GM10248 (cell line): ENCODE results near the gene SIDT1.

ENCODE experiments used
- CTCF ChIA-PET: fragments of 300-600 bp; sonication (Branson Sonifier 250); formaldehyde crosslinking; extraction: SDS; loops from one replicate; lab custom pipeline; 2021; ENCODE audit warnings: antibody characterized with exemption; lab: Yijun Ruan, JAX
- POLR2A ChIA-PET: fragments of 350-650 bp; sonication (Branson Sonifier 250); formaldehyde crosslinking; extraction: SDS; loops from one replicate; lab custom pipeline; 2020; ENCODE audit warnings: antibody characterized with exemption; lab: Yijun Ruan, JAX
- DNase-seq: peaks from one replicate; pipeline ENCODE4 v3.0.0; 2012; ENCODE audit errors: extremely low spot score
- TF ChIP-seq, protein P1 (sequence below): IDR thresholded peaks from 2 replicates; pipeline ENCODE4 v1.5.1; 2012; ENCODE audit warnings: mild to moderate bottlenecking, low read depth; ENCODE audit errors: extremely low read depth, missing control alignments, control extremely low read depth

Gene SIDT1

DNA sequence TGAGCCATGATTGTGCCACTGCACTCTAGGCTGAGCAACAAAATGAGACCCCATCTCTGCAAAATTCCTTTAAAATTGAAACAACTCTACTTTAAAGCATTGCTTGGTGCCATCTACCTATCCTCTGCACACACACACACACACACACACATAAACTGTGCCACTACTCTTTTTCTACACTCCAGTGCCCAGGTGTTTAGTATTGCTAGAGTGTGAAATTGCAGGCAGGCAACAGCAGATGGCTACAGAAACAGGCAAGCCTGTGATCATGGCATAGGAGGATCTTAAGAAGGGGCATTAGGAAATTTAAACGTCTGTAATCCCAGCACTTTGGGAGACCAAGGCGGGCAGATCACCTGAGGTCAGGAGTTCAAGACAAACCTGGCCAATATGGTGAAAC is 39.0 kb downstream of the SIDT1 start:
- POLR2A ChIA-PET = no interaction called here
- TF ChIP-seq, protein P1, sequence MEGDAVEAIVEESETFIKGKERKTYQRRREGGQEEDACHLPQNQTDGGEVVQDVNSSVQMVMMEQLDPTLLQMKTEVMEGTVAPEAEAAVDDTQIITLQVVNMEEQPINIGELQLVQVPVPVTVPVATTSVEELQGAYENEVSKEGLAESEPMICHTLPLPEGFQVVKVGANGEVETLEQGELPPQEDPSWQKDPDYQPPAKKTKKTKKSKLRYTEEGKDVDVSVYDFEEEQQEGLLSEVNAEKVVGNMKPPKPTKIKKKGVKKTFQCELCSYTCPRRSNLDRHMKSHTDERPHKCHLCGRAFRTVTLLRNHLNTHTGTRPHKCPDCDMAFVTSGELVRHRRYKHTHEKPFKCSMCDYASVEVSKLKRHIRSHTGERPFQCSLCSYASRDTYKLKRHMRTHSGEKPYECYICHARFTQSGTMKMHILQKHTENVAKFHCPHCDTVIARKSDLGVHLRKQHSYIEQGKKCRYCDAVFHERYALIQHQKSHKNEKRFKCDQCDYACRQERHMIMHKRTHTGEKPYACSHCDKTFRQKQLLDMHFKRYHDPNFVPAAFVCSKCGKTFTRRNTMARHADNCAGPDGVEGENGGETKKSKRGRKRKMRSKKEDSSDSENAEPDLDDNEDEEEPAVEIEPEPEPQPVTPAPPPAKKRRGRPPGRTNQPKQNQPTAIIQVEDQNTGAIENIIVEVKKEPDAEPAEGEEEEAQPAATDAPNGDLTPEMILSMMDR = no peak
- CTCF ChIA-PET = interaction anchor here (2.2 kb wide), 1 partner anchor 15 kb away, joined by 8 read pairs; no protein-coding TSS in a partner anchor
- DNase-seq = no peak

DNA sequence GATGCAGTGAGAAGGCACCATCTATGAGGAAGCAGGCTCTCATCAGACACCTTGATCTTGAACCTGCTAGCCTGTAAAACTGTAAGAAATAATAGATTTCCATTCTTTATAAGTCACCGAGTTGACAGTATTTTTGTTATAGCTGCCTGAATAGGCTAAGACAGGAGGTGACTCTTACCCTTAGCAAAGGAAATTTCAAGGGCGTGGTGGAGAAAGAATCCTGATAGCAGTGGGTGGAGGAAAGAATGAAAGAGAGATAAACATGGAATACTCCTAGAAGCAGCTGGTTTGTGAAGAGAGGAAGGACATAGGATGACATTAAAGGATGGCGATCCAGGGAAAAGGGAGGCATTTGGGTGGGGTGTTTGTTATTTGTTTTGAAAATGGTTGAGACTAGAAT is 41.4 kb downstream of the SIDT1 start:
- CTCF ChIA-PET = interaction anchor here (1.0 to 2.2 kb wide), 2 partner anchors 27 to 80 kb away, joined by 3 to 7 read pairs; no protein-coding TSS in a partner anchor
- POLR2A ChIA-PET = no interaction called here
- no peak for DNase-seq
- TF ChIP-seq, protein P1 = no peak

DNA sequence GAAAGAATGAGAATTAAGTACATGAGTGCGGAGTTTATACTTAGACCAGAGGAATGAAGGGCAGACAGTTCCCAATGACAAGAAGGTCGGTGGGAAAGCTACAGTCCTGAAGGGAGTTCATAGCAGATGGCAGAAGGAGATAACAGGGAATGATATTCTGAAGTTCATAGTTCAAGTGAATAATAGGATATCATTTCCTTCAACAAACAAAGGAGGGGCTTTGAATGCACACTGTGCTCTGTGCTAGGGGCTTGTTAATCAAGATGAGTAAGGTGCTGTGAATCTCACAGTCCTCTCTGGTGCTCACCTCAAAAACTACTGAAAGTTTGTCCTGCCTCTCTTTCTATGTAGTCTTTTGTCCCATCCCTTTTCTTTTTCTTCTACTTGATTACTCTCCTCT is 41.9 kb downstream of the SIDT1 start:
- TF ChIP-seq, protein P1 = no peak
- ChIA-PET CTCF (no interaction called here), POLR2A (no interaction called here)
- DNase-seq = no peak

DNA sequence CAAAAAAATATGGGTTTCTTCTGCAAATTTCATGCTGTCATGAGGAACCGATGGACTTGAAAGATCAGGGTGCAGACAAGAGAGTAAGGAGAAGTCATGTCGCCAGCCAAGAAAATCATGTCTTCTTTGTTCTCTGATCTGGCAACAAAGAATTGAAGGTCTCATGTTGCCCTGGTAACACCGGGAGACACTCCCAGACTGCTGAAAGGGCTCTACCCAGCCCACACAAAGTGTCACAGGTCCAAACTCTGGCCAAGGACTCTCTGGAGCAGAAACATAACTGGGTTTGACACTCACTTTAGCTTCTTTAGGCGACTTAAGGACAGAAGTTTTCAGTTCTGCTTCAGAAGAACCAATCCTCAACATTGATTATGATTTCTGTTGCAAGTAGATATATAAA is 42.9 kb downstream of the SIDT1 start:
- TF ChIP-seq, protein P1 = no peak
- POLR2A ChIA-PET = no interaction called here
- no peak for DNase-seq
- CTCF ChIA-PET = interaction anchor here (2.1 kb wide), 1 partner anchor 81 kb away, joined by 8 read pairs; no protein-coding TSS in a partner anchor

DNA sequence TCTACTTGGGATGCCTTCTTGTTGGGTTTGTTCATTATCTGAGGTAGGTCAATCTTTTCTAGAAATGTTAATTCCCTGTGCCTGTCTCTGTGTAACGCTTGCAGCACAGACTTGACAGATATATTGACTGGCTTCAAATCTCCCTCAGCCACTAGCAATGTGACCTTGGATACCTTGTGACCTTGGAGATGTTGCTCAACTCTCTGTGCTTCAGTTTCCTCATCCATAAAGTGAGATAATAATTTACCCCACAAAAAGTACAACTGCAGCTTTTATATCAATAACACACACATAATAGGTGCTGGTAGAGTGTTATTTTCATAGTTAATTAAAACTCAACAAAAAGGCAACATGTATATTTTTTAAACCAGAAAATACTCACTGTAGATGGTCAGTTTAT is 52.9 kb downstream of the SIDT1 start:
- POLR2A ChIA-PET = no interaction called here
- TF ChIP-seq, protein P1 = no peak
- no peak for DNase-seq
- CTCF ChIA-PET = interaction anchor here (0.8 kb wide), 1 partner anchor 8 kb away, joined by 3 read pairs; no protein-coding TSS in a partner anchor

DNA sequence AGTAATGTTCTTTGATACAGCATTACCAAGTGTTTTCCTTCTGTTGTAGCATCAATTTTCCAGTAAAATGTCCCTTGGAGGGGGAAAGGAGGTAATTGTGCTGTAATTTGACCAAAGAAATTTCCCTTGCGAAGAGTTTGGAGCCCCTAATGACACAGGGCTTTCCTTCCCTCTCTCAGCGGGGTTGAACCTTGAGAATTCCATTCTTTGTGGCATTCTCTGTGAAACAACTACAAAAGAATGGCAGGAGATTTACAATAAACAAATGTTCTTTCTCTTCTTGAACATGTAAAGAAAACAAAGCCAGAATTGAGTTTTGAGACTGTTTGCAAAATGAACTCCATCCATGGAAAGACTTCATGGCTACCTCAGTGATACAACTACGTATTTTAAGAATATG is 53.4 kb downstream of the SIDT1 start:
- DNase-seq = no peak
- ChIA-PET CTCF (interaction anchor here (0.8 kb wide), 1 partner anchor 9 kb away, joined by 3 read pairs; no protein-coding TSS in a partner anchor), POLR2A (no interaction called here)
- TF ChIP-seq, protein P1 = no peak

DNA sequence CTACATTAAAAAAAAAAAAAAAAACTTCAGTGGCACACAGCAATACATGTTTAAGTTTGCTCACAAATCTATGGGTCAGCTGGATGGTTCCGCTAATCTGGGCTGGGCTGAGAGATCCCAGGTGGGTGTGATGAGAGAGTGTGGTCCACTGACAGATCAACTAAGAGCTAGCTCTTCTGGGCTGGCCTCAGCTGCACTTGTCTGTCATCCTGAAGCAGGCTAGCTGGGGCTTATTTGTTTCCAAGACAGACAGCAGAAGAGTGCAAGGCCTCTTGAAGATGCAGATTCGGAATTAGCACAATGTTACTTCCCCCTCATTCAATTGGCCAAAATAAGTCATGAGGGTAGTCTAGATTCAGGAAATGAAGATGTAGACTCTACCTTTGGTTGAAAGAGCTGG is 56.5 kb downstream of the SIDT1 start:
- TF ChIP-seq, protein P1 = no peak
- DNase-seq = no peak
- ChIA-PET POLR2A (no interaction called here), CTCF (interaction anchor here (1.1 to 2.7 kb wide), 3 partner anchors 13 to 300 kb away, joined by 3 to 12 read pairs (median 4); no protein-coding TSS in a partner anchor)
